ENCODE results near the gene NASP. TPM values are rescaled to one million over a fixed set of nuclear protein-coding genes. Genes with fewer than 3 reads are reported as not detected.

NASP gene
- total RNA-seq, 2 donors from 2014 or later = 214 to 241 TPM

DNA sequence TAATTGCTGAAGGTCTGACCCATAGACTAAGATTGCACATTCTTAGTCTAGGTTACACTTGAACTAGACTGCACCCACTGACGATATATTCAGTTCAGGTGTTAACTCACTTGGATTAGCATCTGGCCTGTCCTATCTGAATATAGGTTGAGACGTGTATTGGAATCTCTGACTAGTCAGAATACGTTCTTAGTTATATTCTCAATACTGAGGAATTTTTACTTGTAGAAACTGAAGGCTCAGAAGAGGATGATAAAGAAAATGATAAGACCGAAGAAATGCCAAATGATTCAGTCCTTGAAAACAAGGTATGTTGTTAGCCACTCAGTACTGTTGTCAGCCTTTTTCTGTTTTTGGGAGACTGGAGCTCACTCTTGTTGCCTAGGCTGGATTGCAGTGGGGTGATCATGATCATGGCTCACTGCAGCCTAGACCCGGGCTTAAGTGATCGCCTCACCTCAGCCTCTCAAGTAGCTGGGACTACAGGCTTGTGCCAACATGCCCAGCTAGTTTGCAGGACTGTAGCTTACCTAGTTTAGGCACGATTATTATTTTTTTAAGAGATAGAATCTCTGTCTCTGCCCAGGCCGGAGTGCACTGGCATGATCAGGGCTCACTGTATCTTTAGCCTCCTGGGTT is 29.2 kb downstream of the NASP start:
- ATAC-seq (replicated peaks in 1 of 2) = no peak

DNA sequence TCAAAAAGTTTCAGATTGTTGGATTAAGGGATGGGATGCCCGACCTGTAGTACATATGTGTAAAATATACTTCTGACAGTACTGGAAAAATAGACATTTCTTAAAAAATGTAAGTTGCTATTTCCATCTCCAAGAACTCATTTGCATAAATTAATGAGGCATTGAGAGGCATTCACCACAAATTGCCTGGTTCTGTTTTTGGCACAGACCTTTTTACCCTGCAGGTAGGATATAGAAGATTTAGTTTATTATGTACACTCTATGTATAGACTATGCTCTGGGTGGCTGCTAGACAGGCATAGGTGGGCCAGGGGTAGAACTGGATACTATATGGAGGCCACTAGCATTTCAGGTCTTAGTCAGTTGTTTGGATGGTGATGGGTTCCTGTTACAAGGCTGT is 32.0 kb downstream of the NASP start:
- Mint-ChIP-seq H3K9me3 (no peaks in the 10 kb centered on the region), H3K36me3 (ENCODE audit: insufficient read depth in 2 of 2) (peaks cover 8 to 24% of the 10 kb centered on the region in 2 donors), H3K27ac (no peak overlapping the region), H3K4me1 (ENCODE audit: low read depth) (no peaks in the 10 kb centered on the region), H3K4me3 (no peak overlapping the region), H3K27me3 (ENCODE audit: low read depth) (no peaks in the 10 kb centered on the region)
- ATAC-seq (replicated peaks in 1 of 2) (no peak), DNase-seq (no peak)

More for the DNA sequence above, 29.2 kb downstream of the NASP start:
- H3K27me3 Mint-ChIP-seq (ENCODE audit: low read depth) = no peaks in the 10 kb centered on the region
- H3K4me1 Mint-ChIP-seq (ENCODE audit: low read depth) = peaks cover 5% of the 10 kb centered on the region
- H3K9me3 Mint-ChIP-seq = no peaks in the 10 kb centered on the region
- no peak for DNase-seq
- no peak overlapping the region for H3K4me3 Mint-ChIP-seq
- H3K36me3 Mint-ChIP-seq (ENCODE audit: insufficient read depth in 2 of 2) = peaks cover 15 to 42% of the 10 kb centered on the region in 2 donors
- H3K27ac Mint-ChIP-seq = peak overlapping the region; percentile 85

DNA sequence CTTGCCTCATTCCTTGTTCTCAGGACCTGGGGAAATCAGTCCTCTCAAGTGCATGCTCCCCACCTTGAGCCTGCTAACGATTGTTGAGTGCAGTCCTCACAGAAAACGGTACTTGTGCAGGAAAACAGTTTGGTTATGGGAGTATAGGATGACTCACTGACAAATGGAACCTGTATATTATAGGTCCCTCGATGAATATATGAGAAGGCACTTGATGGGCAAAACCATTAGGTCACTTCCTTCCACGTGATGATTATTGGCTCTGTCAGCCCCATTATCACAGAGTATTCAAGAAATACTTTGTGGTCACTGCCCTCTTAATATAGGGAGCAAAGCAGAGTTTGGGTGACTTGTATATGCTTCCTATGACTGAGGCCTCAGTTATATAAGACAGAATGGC is 33.8 kb downstream of the NASP start:
- no peak overlapping the region for H3K27ac Mint-ChIP-seq
- peaks cover 8 to 24% of the 10 kb centered on the region in 2 donors for H3K36me3 Mint-ChIP-seq (ENCODE audit: insufficient read depth in 2 of 2)
- H3K27me3 Mint-ChIP-seq (ENCODE audit: low read depth) = no peaks in the 10 kb centered on the region
- DNase-seq (no peak), ATAC-seq (replicated peaks in 1 of 2) (no peak)
- H3K4me1 Mint-ChIP-seq (ENCODE audit: low read depth) = no peaks in the 10 kb centered on the region
- H3K9me3 Mint-ChIP-seq = no peaks in the 10 kb centered on the region
- H3K4me3 Mint-ChIP-seq = no peak overlapping the region

DNA sequence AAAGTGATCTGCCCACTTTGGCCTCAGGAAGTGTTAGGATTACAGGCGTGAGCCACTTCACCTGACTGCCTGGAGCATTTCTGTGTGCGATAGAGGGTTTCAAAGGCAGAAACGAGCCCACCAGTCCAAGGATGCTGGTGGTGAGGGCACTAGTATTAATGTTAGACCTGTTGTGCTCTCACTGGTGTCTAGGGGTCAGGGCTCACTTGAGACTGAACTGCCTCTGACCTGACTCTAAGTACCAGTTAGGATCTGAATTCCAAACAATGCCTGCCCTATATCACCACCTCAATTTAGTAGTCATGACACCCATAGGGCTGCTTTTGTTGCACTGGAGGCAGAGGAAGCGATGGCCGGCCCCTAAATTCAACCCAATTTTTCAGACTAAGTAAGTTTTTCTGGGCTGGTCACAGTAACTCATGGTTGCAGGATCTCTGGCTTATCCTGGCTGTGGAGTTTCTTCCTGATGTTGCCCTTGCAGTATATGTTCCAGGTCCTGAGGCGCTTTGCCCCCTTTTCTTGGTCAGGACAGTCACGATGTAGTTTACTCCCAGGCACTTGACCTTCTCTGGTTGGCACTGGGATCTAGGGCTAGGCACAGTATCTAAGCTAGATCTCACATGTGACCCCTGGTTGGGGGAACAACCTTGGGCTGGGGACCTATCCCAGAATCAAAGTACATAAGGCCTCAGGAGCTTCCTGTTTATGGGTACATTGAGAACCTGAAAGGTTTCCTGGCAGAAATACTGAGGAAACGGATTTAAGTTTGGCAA is 35.5 kb downstream of the NASP start:
- Mint-ChIP-seq H3K4me3 (no peak overlapping the region), H3K4me1 (ENCODE audit: low read depth) (no peaks in the 10 kb centered on the region), H3K27ac (peak overlapping the region; percentile 80), H3K9me3 (no peaks in the 10 kb centered on the region), H3K36me3 (ENCODE audit: insufficient read depth in 2 of 2) (peaks cover 8 to 18% of the 10 kb centered on the region in 2 donors), H3K27me3 (ENCODE audit: low read depth) (no peaks in the 10 kb centered on the region)
- DNase-seq (no peak), ATAC-seq (replicated peaks in 1 of 2) (no peak)

DNA sequence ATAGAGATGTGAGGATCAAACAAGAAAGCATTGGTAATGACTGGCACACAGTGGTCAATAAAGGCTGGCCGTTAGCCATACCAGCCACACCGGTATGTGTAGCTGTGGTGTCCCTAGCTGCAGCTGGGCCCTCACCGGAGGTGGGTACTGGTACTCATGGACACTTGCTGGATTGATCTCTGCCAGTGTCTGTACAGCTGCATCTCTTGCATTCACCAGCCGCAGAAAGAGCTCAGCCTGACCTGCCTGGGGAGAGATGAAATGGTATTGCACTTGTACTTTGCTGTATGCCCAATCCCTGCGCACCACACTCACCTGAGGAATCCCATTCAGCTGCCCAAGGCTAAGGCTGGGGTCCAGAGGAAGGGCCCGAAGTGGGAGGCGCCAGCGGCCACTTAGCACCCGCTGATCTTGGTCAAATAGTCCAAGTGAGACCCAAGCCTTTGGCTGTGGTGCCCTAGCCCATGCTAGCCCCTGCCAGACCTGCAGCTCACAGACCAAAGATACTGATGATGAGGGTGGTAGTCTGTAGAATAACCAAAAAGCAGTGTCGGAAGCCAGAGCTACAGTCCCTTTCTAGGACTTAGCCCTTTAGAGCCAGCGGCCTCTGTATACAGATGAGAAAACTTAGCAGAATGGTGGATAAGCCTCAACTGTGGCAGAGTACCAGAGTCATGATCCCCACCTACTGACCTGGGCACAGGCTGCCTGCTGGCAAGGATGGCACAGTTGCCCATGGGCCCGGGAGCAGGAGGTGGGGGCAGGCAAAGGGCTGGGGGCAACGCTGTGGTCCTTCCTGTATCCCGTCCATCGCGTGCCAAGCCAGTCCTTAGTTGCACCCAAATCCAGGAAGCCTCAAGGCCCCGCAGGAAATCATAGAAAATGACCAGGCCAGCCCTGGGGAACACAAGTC is 37.0 kb downstream of the NASP start:
- Mint-ChIP-seq H3K4me3 (no peak overlapping the region), H3K27ac (peak overlapping the region; percentile 80), H3K4me1 (ENCODE audit: low read depth) (no peaks in the 10 kb centered on the region), H3K36me3 (ENCODE audit: insufficient read depth in 2 of 2) (peaks cover 3 to 13% of the 10 kb centered on the region in 2 donors), H3K27me3 (ENCODE audit: low read depth) (no peaks in the 10 kb centered on the region), H3K9me3 (no peaks in the 10 kb centered on the region)
- no peak for DNase-seq
- peak; percentile 13 to 23 for ATAC-seq (replicated peaks in 1 of 2)

DNA sequence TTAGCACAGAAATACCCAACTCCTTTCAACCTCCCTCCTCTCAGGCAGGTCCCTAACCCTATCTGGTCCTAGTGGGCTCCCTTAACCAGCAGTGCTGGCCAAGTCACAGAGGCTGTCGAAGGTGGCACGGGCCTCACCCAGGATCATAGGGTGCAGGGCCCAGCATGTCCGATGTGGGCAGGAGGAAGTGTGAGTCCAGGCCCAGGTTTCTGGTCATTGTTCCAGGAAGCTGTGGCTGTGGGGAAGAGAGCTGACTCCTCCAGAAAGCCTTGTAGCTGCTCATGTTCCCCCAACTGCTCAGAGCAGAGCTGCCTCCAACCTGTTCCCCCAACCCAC is 37.6 kb downstream of the NASP start:
- Mint-ChIP-seq H3K27me3 (ENCODE audit: low read depth) (no peaks in the 10 kb centered on the region), H3K36me3 (ENCODE audit: insufficient read depth in 2 of 2) (peaks cover 3 to 8% of the 10 kb centered on the region in 2 donors), H3K27ac (no peak overlapping the region), H3K4me1 (ENCODE audit: low read depth) (no peaks in the 10 kb centered on the region), H3K4me3 (no peak overlapping the region), H3K9me3 (no peaks in the 10 kb centered on the region)
- ATAC-seq (replicated peaks in 1 of 2) (peak; percentile 16 to 24), DNase-seq (no peak)

DNA sequence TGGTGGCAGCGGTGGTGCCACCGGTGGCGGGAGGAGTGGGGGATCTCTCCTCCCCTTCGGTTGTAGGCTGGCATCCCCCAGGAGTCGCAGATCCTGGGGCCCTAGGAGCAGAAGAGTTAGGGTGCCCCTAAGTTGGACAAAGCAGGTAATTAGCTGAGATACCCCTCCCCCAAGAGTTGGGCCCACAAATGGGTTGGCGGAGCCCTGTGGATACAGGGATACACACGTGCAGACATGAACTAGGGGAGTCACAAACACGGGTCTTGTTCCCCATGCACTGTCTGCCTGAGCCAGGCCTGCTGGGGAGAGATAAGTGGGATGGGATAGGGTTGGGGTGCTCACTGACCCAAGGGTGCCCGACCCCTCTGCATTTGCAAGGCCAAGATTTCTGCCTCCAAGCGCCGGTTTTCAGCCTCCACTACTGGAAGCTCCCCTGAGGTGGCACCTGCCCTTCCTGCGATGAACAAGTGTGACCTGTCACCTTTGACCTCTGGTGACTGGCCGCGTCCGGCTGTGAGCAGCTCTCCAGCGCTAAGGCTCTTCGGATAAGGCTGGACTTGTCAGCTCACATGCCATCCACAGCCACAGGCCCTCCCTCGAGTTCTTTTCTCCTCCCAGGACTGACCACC is 38.2 kb downstream of the NASP start:
- ATAC-seq (replicated peaks in 1 of 2) (peak in 1 of 2 donors; percentile 4), DNase-seq (no peak)
- H3K9me3 Mint-ChIP-seq = no peaks in the 10 kb centered on the region
- no peaks in the 10 kb centered on the region for H3K4me1 Mint-ChIP-seq (ENCODE audit: low read depth)
- H3K36me3 Mint-ChIP-seq (ENCODE audit: insufficient read depth in 2 of 2) = peaks cover 3 to 8% of the 10 kb centered on the region in 2 donors
- H3K4me3 Mint-ChIP-seq = no peak overlapping the region
- no peaks in the 10 kb centered on the region for H3K27me3 Mint-ChIP-seq (ENCODE audit: low read depth)
- H3K27ac Mint-ChIP-seq = no peak overlapping the region

DNA sequence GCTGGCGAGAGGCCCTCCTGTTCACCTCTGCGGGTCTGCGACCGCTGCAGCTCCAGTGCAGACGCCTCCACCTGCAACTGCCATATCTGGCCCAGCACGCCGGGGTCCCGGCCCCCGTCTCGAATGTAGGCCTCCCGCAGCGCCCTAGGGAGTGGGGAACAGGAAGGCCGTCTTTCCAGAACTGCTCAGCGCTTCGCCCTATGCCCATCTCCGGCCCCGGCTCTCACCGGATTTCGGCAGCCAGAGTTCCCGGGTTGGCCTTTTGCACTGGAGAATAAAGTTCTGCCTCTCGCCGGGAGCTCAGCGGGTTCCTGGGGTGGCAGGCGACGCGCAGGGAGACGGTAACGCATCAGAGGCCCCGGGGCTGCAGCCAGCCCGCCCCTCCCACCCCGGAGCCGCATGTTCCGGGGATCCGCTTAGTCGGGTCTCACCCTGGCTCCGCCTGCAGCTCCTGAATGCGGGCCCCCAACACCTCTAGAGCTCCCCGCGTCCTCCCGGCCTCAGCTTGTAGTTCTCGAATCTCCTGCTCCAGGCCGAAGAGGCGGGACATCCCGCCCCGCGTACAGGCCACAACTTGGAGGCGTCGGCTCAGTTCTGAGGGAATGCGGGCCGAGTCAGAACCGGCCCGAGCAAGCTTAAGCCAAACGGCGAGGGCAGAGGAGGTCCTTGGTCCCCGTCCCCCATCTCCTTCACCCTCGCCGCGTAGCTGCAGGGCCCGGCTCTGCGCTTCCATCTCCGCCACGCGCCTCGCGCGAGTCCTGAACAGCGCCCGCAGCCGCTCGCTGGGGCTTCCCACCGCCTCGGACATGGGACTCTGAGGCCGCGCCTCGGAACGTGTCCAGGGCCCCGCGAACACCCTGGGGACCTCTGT is 38.9 kb downstream of the NASP start:
- H3K4me1 Mint-ChIP-seq (ENCODE audit: low read depth) = no peaks in the 10 kb centered on the region
- ATAC-seq (replicated peaks in 1 of 2) (no peak), DNase-seq (no peak)
- no peaks in the 10 kb centered on the region for H3K27me3 Mint-ChIP-seq (ENCODE audit: low read depth)
- H3K9me3 Mint-ChIP-seq = no peaks in the 10 kb centered on the region
- H3K36me3 Mint-ChIP-seq (ENCODE audit: insufficient read depth in 2 of 2) = peaks cover 0 to 11% of the 10 kb centered on the region in 2 donors
- no peak overlapping the region for H3K27ac Mint-ChIP-seq
- no peak overlapping the region for H3K4me3 Mint-ChIP-seq

DNA sequence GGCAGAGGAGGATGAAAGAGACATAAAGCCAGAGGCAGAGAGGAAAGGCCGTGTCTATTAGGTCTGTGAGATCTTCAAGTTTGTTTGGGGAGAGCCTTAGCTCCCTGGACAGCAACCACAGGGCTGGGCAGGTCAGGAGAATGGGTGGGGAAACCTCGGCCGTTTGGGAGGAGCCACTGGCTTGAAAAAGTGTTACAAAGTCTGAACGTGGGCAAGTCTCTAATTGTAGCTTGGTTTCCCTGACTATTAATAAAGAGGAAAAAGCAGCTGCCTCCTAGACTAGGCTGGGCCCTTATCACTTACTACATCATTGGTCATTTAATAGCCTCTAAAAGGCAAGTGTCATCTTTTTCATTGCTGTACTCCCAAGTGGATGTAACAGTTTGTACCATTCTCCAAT is 40.1 kb downstream of the NASP start, which contains the start of gene CCDC17:
Gene CCDC17 (minus strand): TSS at position 83 of the 400 bp plus-strand sequence. CDS start 145 bp downstream, outside the sequence.
- no peaks in the 10 kb centered on the region for H3K4me1 Mint-ChIP-seq (ENCODE audit: low read depth)
- H3K4me3 Mint-ChIP-seq = no peak within 1 kb of the TSS
- no peaks in the 10 kb centered on the region for H3K9me3 Mint-ChIP-seq
- H3K27ac Mint-ChIP-seq = peak within 1 kb of the TSS; percentile 35
- DNase-seq = no peak
- peaks cover 0 to 9% of the 10 kb centered on the region in 2 donors for H3K36me3 Mint-ChIP-seq (ENCODE audit: insufficient read depth in 2 of 2)
- no peak for ATAC-seq (replicated peaks in 1 of 2)
- no peaks in the 10 kb centered on the region for H3K27me3 Mint-ChIP-seq (ENCODE audit: low read depth)

DNA sequence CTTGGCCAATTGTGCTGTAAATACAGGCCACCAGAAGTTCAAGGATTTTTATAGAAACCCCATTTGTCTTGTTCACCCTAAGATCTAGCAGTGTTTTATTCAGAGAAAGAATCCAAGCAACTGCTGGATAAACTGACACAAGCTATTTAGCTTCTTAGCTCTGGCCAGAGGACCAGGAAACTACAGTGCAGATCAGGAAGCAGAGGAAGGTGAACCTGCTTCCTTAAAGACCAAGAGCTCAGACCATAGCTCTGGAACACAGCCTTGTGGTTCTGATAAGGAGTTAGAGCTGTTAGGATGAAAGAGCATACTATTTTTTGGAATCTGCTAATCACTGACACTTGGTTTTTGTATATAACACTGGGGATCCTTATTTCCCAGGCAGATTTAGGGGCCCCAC is 45.2 kb downstream of the NASP start:
- Mint-ChIP-seq H3K9me3 (no peaks in the 10 kb centered on the region), H3K36me3 (ENCODE audit: insufficient read depth in 2 of 2) (peaks cover 6 to 28% of the 10 kb centered on the region in 2 donors), H3K27me3 (ENCODE audit: low read depth) (no peaks in the 10 kb centered on the region), H3K27ac (peak overlapping the region; percentile 33), H3K4me1 (ENCODE audit: low read depth) (no peaks in the 10 kb centered on the region), H3K4me3 (no peak overlapping the region)
- ATAC-seq (replicated peaks in 1 of 2) (no peak), DNase-seq (no peak)

DNA sequence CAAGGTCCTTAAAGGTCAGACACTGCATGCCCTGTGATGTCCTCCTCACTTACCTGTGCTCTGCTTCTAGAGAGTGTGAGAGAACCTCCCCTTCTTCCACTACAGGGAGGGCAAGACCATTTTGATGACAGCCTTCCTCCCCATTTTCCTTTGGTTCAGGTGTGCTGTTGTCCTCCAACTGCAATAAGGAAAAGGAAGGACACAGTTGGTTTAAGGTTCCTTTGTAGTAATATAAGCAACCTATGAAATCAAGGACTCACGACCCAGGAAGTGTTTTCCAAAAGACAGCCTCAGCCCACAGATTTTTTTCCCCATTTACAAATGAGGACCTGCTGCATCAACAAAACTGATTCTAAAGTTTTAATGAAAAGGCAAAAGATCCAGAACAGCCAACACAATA is 46.6 kb downstream of the NASP start:
- ATAC-seq (replicated peaks in 1 of 2) (peak in 1 of 2 donors; percentile 15), DNase-seq (no peak)
- peaks cover 6 to 28% of the 10 kb centered on the region in 2 donors for H3K36me3 Mint-ChIP-seq (ENCODE audit: insufficient read depth in 2 of 2)
- H3K9me3 Mint-ChIP-seq = no peaks in the 10 kb centered on the region
- H3K27me3 Mint-ChIP-seq (ENCODE audit: low read depth) = no peaks in the 10 kb centered on the region
- H3K4me3 Mint-ChIP-seq = no peak overlapping the region
- no peak overlapping the region for H3K27ac Mint-ChIP-seq
- no peaks in the 10 kb centered on the region for H3K4me1 Mint-ChIP-seq (ENCODE audit: low read depth)

DNA sequence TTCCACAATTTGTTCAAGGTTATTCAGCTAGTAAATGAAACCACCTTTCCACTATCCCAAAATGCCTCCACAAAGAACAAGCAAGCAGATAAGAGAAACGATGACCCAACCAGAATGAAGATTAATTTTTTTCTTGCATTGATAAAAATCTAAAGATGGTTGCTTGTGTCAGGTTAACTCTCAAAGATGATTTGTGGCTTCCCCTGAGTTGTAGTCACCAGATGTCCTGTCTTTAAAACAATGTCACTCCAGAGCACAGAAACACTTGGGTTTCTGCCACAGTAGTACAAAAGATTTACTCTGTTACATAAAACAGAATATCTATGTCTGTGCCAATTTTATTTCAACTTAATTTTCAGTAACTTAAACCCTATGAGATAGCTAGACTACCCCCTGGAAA is 51.4 kb downstream of the NASP start:
- ATAC-seq (replicated peaks in 1 of 2) = no peak
- no peak overlapping the region for H3K27ac Mint-ChIP-seq

More for the DNA sequence above, 51.4 kb downstream of the NASP start:
- no peaks in the 10 kb centered on the region for H3K4me1 Mint-ChIP-seq (ENCODE audit: low read depth)
- no peak overlapping the region for H3K4me3 Mint-ChIP-seq
- no peak for DNase-seq
- no peaks in the 10 kb centered on the region for H3K9me3 Mint-ChIP-seq
- peaks cover 9 to 19% of the 10 kb centered on the region in 2 donors for H3K36me3 Mint-ChIP-seq (ENCODE audit: insufficient read depth in 2 of 2)
- H3K27me3 Mint-ChIP-seq (ENCODE audit: low read depth) = no peaks in the 10 kb centered on the region
